Urinary bladder (tissue), 4 donors: ENCODE data around the gene C1orf159. TPM values are rescaled to one million over a fixed set of nuclear protein-coding genes. Genes with fewer than 3 reads are reported as not detected.

Experiments
- DNase-seq: peaks from one replicate; pipeline ENCODE4 v3.0.0-alpha.2; 2015; ENCODE audit errors: extremely low spot score
- H3K27ac ChIP-seq: one replicate; pipeline ENCODE4 v1.5.1; 2013; ENCODE audit warnings: low read depth, mild to moderate bottlenecking, moderate library complexity
- H3K36me3 ChIP-seq: one replicate; pipeline ENCODE4 v1.6.1; 2013; ENCODE audit warnings: mild to moderate bottlenecking, moderate library complexity; ENCODE audit not compliant: insufficient read depth
- H3K4me1 ChIP-seq: one replicate; pipeline ENCODE4 v1.6.1; 2013; ENCODE audit warnings: mild to moderate bottlenecking, moderate library complexity; ENCODE audit not compliant: insufficient read depth
- H3K4me3 ChIP-seq: one replicate; pipeline ENCODE4 v1.5.1; 2013; ENCODE audit warnings: low read depth, low read length
- WGBS: extraction: QIAGEN DNeasy Blood & Tissue Kit; methylation state at CpG from one replicate; pipeline ENCODE4 v1.1.7; 2013; 5-methylcytosine and 5-hydroxymethylcytosine counted together
- polyA plus RNA-seq: library from polyadenylated mRNA; stranded (reverse); fragments of 200-250 nt; gene quantifications from one replicate; pipeline ENCODE4 v1.2.3, GENCODE V29; 2013
- total RNA-seq: library from RNA; depleted of rRNA; stranded (reverse); fragments of >200 nt; gene quantifications from one replicate; pipeline ENCODE4 v1.2.3, GENCODE V29; 2014
- donor health status: healthy with polysubstance abuse.
- donor health status: healthy.

C1orf159 gene
- total RNA-seq, result 7.1 TPM
- polyA plus RNA-seq, result 12.6 TPM

DNA sequence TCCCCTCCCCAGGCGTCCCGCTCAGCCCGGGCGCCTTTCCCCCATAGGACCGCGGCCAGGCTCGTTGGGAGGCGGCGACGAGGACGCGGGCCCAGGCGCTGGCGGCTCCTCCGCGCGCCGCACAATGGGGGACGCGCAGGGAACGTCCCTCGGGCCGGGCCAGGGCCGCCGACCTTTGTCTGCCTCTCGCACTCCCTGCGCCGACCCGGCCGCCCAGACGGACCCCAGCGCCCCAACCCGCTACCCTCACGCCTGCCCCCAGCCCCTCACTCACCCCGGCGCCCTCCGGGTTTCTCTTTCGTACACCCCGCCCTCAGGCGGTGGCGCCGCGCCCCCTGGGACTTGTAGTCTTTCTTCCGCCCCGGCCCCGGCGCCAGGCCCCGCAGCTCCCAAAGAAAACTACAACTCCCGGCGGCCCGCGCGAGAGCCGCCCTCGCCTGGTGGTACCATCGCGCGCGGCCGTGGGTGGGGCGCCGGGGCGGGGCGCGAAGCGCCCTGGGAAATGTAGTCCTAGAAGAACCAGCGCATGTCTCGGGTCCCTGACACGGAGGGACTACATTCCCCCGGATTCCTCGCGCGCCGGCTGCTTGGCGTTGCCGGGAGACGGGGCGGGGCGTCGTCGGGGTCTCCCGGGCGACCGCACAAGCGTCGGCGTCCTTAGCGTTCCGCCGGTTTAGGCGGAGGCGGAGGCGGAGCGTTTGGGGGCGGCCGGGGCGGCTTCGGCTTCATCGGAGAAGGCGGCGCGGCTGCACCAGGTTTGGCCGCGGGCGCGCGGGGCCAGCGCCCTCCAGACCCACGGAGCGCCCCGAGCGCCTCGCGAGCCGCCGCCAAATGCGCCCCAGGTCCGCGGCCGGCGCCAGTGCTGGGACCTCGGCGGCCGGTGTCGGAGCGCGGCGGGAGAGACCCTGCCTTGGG, at the start of gene C1orf159:
Gene C1orf159 (minus strand): TSS at position 304 of the 915 bp plus-strand sequence. CDS start 24,546 bp downstream, outside the sequence.
- Histone ChIP-seq H3K36me3 (no peaks in the 10 kb centered on the region), H3K4me1 (no peaks in the 10 kb centered on the region), H3K27ac (peak within 1 kb of the TSS; percentile 88), H3K4me3 (peak within 1 kb of the TSS; percentile 91)
- under 1% methylated on average over 128 of the region's 128 CpGs for WGBS
- peak; percentile 92 for DNase-seq

DNA sequence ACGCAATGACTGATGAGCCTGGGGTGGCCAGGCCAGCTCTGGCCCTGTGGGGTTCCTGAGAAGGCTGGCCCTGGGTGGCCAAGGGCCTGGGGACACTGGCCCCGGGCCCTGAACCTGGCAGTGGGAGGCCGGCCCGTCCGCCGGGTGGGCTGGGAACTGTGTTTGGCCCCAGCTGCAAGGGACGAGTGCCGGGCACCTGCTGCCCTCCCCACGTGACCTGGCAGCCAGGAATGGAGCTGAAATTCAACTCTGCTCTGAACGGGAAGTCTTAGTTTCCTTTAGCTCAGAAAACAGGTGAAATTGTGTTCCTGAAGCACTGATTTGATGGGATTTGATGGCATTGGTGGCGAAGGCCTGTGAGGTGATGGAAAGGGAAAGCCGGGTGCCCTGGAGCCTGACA, 49.6 kb upstream of the C1orf159 start:
- Histone ChIP-seq H3K4me3 (no peak overlapping the region), H3K36me3 (no peaks in the 10 kb centered on the region), H3K27ac (peak overlapping the region; percentile 42), H3K4me1 (no peaks in the 10 kb centered on the region)
- DNase-seq, result no peak
- WGBS, result 76% methylated on average over 12 of the region's 12 CpGs

DNA sequence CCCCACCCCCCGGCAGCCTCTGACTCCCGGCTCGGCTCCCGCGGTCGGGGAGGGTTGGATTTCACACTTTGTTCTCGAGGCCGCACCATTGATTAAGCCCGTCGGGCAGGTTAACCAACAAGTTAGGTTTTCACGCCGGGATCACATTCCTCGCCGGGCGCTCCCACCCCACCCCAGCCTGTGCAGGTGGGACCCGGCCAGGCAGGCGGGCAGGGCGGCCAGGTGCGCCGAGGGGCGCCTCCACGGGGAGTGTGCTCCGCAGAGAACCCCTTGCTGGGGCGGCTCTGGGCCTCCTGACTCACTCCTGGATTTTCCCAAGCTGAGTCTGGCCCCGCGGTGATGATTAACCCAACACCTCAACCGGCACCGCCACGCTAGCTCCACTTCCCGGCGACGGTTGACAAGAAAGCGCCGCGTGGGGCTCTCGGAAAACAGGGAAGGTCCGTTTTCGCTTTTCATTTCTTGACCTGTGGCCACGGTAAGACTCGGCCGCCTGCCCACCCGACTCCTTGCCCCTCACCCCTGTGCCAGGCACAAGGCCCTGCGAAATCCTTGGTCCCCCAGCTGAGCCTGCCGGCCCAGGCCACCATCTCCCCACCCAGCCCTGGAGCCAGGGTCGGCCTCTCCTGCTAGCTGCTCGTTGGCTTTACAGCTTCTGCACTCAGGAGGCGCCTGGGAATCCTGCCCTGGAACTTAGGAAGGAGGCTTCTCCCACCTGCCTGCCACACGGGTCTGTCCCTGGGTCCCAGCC, 49.0 kb upstream of the C1orf159 start:
- WGBS, result 56% methylated on average over 48 of the region's 48 CpGs
- Histone ChIP-seq H3K27ac (peak overlapping the region; percentile 42), H3K36me3 (no peaks in the 10 kb centered on the region), H3K4me1 (no peaks in the 10 kb centered on the region), H3K4me3 (no peak overlapping the region)
- DNase-seq, result no peak

DNA sequence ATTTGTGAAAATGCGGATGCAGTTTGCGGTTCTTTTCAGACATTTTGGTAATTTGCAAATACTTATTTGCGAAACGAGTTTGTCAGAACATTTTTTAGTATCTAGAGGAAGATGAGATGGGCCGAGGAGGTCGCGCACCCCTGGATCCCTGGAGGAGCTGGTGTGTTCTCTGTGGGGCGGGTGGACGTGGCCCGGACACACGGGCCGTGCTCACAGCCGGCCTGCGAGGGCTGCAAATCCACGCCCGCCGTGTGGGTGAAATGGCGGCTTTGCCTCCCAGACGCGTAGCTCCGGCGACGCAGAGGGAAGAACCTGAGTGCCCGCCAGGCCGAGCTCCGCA, 48.4 kb upstream of the C1orf159 start:
- Histone ChIP-seq H3K4me3 (no peak overlapping the region), H3K27ac (no peak overlapping the region), H3K4me1 (no peaks in the 10 kb centered on the region), H3K36me3 (no peaks in the 10 kb centered on the region)
- 57% methylated on average over 26 of the region's 26 CpGs for WGBS
- DNase-seq, result no peak

DNA sequence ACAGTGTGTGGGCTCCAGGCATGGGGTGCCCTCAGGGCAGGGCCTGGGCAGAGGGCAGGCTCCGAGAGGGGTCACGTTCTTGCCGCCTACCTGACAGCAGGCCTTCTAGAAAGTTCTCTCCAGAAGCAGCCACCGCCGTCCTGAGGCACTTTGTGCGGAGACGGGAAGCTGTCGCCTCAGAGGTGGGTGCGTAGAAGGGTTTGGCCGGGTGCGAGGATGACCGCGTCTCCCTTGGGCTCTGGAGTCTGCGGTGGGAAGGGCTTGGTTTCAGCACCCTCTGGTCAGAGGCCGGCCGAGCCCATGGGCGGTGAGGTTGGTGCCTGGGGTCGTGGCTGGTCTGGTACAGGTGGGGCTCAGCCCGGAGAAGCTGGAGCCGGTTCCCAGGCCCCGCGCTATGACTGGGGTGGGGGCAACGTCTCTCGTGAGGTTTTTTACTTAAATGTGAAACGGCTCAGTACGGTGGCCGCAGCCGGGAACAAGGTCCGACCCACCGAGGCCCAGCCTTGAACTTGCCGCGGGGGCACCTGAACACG, 47.7 kb upstream of the C1orf159 start:
- Histone ChIP-seq H3K36me3 (no peaks in the 10 kb centered on the region), H3K4me1 (peaks cover under 1% of the 10 kb centered on the region), H3K4me3 (peak overlapping the region; percentile 38), H3K27ac (peak overlapping the region; percentile 12)
- no peak for DNase-seq
- 82% methylated on average over 33 of the region's 33 CpGs for WGBS

DNA sequence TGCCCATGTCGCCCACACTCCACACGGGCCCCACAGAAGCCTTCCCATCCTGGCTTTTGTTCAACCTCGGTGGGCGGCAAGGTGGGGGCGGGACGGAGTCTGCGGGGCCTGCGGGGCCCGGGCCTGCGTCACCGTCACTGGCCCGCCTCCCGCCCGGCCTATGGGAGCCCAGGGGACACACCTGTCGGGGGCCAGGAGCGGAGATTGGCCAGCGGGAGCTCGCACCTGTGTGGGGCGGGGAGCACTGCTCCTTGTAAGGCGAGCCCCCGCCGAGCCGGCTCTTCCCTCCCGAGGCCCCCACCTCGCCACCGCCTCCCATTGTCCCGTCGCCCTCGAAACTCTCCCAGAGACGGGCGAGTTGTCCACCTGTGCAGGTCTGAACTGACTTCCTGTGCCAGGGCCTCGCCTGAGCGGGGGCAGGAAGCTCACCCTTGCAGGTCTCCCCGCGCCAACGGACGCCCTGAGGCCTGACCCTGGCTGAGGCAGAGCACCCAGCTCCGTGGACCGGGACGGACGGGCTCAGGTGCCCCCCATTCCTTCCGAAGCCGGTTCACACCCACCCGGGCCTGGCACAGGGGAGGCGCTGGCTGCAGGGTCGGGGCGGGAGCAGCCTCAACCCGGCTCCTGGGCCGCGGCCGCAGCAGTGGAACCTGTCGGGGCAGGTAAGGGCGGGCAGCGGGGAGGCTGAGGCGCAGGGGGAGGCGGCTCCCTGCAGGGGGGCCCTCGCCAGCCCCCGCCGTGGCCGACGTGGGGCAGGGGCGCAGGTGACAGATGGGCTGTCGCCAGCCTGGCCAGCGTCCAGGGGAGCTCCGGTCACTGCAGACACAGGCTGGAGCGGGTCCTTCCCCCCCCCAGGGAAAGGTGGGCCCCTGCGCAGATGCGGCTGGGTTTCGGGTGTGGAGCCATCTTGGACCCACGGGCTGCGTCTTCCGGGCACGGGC, 47.0 kb upstream of the C1orf159 start:
- Histone ChIP-seq H3K27ac (peak overlapping the region; percentile 59), H3K4me1 (peaks cover 4% of the 10 kb centered on the region), H3K36me3 (no peaks in the 10 kb centered on the region), H3K4me3 (peak overlapping the region; percentile 38)
- 66% methylated on average over 73 of the region's 73 CpGs for WGBS
- DNase-seq, result no peak

DNA sequence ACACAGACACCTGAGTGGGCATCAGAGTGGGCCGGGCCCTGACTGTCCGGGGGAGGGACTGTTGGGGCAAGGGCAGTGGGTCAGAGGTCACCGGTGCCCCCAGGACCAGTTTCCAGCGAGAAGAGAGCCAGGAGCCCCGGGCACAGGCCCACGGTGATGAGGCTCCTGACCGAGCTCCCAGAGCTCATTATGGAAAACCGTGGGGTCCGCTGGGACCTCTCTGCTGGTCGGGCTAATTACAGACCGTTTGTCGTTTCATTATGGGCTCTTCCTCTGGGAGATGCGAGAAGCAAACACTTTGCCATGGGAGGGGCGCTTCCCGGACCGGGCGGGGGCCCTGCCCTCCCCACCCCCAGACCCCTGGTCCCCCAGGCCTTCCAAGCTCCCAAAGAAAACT, 45.8 kb upstream of the C1orf159 start:
- H3K4me1 ChIP-seq, result peaks cover 4% of the 10 kb centered on the region
- H3K27ac ChIP-seq, result no peak overlapping the region
- no peak overlapping the region for H3K4me3 ChIP-seq
- DNase-seq, result no peak
- 52% methylated on average over 17 of the region's 17 CpGs for WGBS
- H3K36me3 ChIP-seq, result no peaks in the 10 kb centered on the region

DNA sequence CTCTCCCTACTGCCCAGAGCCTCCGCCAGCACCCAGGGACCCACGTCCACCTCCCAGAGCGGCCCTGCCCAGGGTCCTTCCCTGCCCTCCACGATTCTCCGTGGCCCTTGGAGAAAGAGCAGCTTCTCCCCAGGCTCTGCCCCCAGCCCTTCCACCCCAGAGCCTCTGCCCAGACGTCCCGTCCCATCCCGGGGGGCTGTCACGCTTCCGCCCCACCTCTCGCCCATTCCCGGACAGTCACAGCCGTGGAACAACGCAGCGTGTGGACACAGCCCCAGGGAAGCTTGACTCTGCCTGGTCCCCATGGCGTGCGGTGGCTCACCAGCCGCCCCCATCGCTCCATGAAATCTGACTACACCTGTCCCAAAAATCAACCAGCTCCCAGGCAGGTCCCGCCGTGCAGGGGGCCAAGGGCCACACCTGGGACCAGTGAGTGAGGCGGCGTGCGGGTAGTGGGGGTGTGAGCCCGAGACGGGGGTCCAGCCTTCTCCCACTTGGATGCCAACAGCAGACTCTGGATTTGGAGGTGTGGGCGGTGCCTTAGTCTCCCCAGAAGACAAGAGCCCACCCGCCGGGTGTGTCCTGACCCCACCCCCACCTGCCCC, 45.3 kb upstream of the C1orf159 start:
- WGBS, result 89% methylated on average over 29 of the region's 29 CpGs
- H3K4me3 ChIP-seq, result no peak overlapping the region
- H3K27ac ChIP-seq, result no peak overlapping the region
- peaks cover 4% of the 10 kb centered on the region for H3K4me1 ChIP-seq
- H3K36me3 ChIP-seq, result no peaks in the 10 kb centered on the region
- DNase-seq, result no peak

DNA sequence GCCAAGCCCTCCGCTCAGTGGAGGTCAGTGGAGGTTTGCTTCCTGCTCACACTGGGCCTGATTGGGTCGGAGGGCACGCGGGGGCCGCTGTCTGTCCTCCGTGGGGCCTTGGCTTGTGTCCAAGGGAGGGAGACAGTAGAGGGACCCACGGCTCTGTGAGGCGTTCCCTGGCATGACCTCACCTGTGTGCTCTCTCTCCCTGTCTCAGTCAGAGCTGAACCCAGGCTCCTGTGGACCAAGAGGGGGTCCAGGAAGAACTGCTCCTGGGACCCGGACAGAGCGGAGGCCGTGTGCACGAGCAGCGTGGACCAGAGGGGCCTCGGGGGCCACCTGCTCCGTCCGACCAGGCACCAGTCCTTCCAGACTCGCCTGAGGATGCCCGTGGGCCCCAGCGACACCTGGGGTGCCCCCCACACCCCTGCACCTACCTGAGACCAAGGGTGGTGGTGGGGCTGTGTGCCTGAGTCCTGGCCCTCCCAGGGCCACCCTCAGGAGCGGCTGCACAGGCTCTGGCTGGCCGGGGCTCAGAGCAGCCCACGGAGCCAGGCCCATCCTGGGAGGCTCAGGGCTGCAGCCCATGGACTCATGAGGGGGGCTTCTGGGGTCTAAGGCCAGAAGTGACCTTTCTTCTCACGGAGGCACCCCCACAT, 44.5 kb upstream of the C1orf159 start:
- DNase-seq, result no peak
- Histone ChIP-seq H3K36me3 (no peaks in the 10 kb centered on the region), H3K27ac (no peak overlapping the region), H3K4me1 (peaks cover 4% of the 10 kb centered on the region), H3K4me3 (no peak overlapping the region)
- WGBS, result 90% methylated on average over 23 of the region's 23 CpGs

DNA sequence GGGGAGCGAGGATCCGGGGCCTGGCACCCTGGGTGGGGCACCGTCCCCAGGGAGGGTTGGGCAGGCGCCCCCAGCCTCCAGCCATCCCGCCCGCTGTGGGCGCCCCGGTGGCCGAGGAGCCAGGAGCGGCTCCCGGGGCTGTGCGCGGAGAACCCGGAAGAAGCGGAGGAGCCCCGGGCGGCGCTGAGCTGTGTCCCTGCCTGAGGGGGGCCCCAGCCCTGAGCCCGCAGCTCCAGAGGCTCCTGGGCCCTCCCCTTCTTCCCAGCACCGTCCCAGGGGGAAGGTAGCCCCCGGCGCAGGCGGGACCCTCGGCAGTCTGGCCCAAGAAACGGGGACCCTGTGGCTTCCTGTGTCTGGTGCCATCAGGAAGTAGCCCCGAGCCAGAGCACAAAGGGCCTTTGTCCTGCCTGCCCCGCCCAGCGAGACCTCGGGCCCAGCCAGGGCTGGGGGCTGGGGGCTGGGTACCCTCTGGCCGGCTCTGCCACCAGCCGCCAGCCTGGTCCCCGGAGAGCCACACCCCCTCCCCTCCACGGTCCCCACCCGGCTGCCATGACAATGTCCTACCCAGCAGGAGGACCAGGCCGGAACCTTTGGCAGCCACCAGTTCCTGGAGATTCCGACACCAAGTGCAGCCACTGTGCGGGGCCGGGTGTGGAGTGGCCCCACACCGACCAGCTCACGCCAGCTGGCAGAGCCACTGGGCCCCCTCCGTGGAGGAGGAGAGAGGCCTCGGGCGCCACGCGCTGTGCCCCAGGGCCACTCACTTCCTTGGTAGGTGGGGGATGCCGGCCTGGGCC, 42.2 kb upstream of the C1orf159 start:
- H3K36me3 ChIP-seq, result no peaks in the 10 kb centered on the region
- H3K4me1 ChIP-seq, result peaks cover 4% of the 10 kb centered on the region
- 16% methylated on average over 46 of the region's 46 CpGs for WGBS
- H3K4me3 ChIP-seq, result peak overlapping the region; percentile 48
- H3K27ac ChIP-seq, result peak overlapping the region; percentile 97
- no peak for DNase-seq

DNA sequence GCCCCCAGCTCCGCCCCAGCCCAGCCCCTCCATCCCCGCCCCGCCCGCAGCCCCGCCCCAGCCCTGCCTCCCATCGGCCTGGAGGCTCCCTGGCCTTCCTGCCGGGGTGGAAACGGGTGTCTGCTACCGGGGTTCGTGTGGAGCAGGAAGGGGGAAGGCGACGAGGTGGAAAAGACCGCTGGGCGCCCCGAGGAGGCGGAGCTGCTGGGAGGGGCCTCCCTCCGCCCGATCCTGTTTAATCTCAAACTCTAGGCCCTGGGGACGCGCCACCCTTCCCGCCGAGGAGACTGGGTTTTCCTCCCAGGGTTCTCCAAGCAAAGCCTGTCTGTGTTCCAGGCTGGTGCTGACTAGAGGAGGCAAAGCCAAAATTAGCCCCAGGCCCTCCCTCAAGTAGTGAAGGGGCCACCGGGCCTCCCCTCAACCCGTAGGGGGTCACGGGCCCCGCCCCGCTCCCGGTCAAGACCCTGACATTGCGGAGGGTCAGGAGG, 41.6 kb upstream of the C1orf159 start:
- DNase-seq, result peak; percentile 73
- Histone ChIP-seq H3K27ac (peak overlapping the region; percentile 97), H3K36me3 (no peaks in the 10 kb centered on the region), H3K4me3 (peak overlapping the region; percentile 48), H3K4me1 (peaks cover 4% of the 10 kb centered on the region)
- under 1% methylated on average over 29 of the region's 29 CpGs for WGBS

DNA sequence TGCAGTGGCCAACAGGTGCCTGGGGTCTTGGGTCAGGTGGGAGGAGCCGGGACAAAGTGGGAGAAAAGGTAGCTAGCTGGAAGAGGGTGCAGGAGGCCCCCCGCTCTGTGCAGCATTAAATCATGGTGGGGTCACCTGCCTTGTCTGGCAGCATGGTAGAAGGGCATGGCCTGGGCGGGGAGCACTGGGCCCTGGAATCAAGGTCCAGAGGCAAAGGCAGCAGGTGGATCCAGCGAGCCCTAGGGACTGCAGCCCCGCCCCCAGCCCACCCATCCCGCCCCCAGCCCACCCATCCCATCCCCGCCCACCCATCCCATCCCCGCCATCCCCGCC, 41.1 kb upstream of the C1orf159 start:
- 53% methylated on average over 4 of the region's 9 CpGs for WGBS
- Histone ChIP-seq H3K4me3 (no peak overlapping the region), H3K4me1 (peaks cover 4% of the 10 kb centered on the region), H3K36me3 (no peaks in the 10 kb centered on the region), H3K27ac (no peak overlapping the region)
- no peak for DNase-seq
